Endothelial cell (in vitro differentiated cells): ENCODE results near the gene MAPK9. TPM values are rescaled to one million over a fixed set of nuclear protein-coding genes. Genes with fewer than 3 reads are reported as not detected.

Experiments
- DNase-seq: peaks from one replicate; pipeline ENCODE4 v3.0.0; 2021; ENCODE audit warnings: low spot score
- H3K27ac Mint-ChIP-seq: one replicate; pipeline ENCODE4 v1.8.0; 2021; ENCODE audit warnings: mixed read lengths, inconsistent platforms; ENCODE audit not compliant: unreplicated experiment
- H3K27me3 Mint-ChIP-seq: one replicate; pipeline ENCODE4 v1.8.0; 2021; ENCODE audit warnings: mild to moderate bottlenecking, moderate library complexity, mixed read lengths, inconsistent platforms; ENCODE audit not compliant: unreplicated experiment
- H3K36me3 Mint-ChIP-seq: one replicate; pipeline ENCODE4 v1.8.0; 2021; ENCODE audit warnings: mild to moderate bottlenecking, low read depth, mixed read lengths, inconsistent platforms; ENCODE audit not compliant: unreplicated experiment
- H3K4me1 Mint-ChIP-seq: one replicate; pipeline ENCODE4 v1.8.0; 2021; ENCODE audit warnings: mild to moderate bottlenecking, mixed read lengths, inconsistent platforms; ENCODE audit not compliant: unreplicated experiment
- H3K4me3 Mint-ChIP-seq: one replicate; pipeline ENCODE4 v1.8.0; 2021; ENCODE audit warnings: mild to moderate bottlenecking, mixed read lengths, inconsistent platforms; ENCODE audit not compliant: unreplicated experiment
- H3K9me3 Mint-ChIP-seq: one replicate; pipeline ENCODE4 v1.8.0; 2021; ENCODE audit warnings: mixed read lengths, inconsistent platforms; ENCODE audit not compliant: unreplicated experiment
- CTCF ChIP-seq: fragments of 200-600 bp; sonication (generic); IDR thresholded peaks from one replicate; pipeline ENCODE4 v1.5.0; 2021; ENCODE audit warnings: antibody characterized with exemption; ENCODE audit not compliant: unreplicated experiment
- total RNA-seq: library from RNA; stranded (reverse); fragmentation: NEBNext Ultra II Directional; extraction: Animal tissue kit (Norgen Biotek cat#: 25700); gene quantifications from one replicate; pipeline ENCODE4 v1.2.1, GENCODE V29; 2021; ENCODE audit not compliant: unreplicated experiment

The MAPK9 gene
- total RNA-seq, 1 donor from 2014 or later = 51.5 TPM

GRCh38 chr5:180235077-180235476, 56.8 kb downstream of the MAPK9 start:
- Mint-ChIP-seq H3K27ac (peak overlapping the region; percentile 88), H3K4me1 (peaks cover 7% of the 10 kb centered on the region), H3K9me3 (no peaks in the 10 kb centered on the region), H3K4me3 (no peak overlapping the region), H3K36me3 (peaks cover 31% of the 10 kb centered on the region), H3K27me3 (no peaks in the 10 kb centered on the region)
- no peak for DNase-seq
- TF ChIP-seq CTCF = no peak

GRCh38 chr5:180234271-180234670, 57.6 kb downstream of the MAPK9 start:
- Mint-ChIP-seq H3K36me3 (peaks cover 24% of the 10 kb centered on the region), H3K4me3 (no peak overlapping the region), H3K9me3 (no peaks in the 10 kb centered on the region), H3K4me1 (peaks cover 13% of the 10 kb centered on the region), H3K27me3 (no peaks in the 10 kb centered on the region), H3K27ac (no peak overlapping the region)
- DNase-seq = no peak
- TF ChIP-seq CTCF = no peak

GRCh38 chr5:180233729-180234128, 58.2 kb downstream of the MAPK9 start:
- Mint-ChIP-seq H3K4me3 (peak overlapping the region; percentile 67), H3K4me1 (peaks cover 16% of the 10 kb centered on the region), H3K27me3 (no peaks in the 10 kb centered on the region), H3K9me3 (no peaks in the 10 kb centered on the region), H3K27ac (peak overlapping the region; percentile 3), H3K36me3 (peaks cover 25% of the 10 kb centered on the region)
- TF ChIP-seq CTCF = no peak
- no peak for DNase-seq

GRCh38 chr5:180230017-180230416, 61.9 kb downstream of the MAPK9 start:
- TF ChIP-seq CTCF = no peak
- H3K36me3 Mint-ChIP-seq = peaks cover 34% of the 10 kb centered on the region
- peaks cover 14% of the 10 kb centered on the region for H3K4me1 Mint-ChIP-seq
- no peak overlapping the region for H3K4me3 Mint-ChIP-seq
- H3K9me3 Mint-ChIP-seq = no peaks in the 10 kb centered on the region
- no peak for DNase-seq
- H3K27me3 Mint-ChIP-seq = peaks cover 1% of the 10 kb centered on the region
- H3K27ac Mint-ChIP-seq = no peak overlapping the region

GRCh38 chr5:180222056-180222455, 69.8 kb downstream of the MAPK9 start:
- Mint-ChIP-seq H3K4me1 (no peaks in the 10 kb centered on the region), H3K4me3 (no peak overlapping the region), H3K36me3 (peaks cover 43% of the 10 kb centered on the region), H3K27ac (no peak overlapping the region), H3K27me3 (peaks cover 1% of the 10 kb centered on the region), H3K9me3 (no peaks in the 10 kb centered on the region)
- no peak for TF ChIP-seq CTCF
- DNase-seq = no peak
